A549 treated with AZD2906 at 1 μM for 4 hours (cell line): Measurements from ENCODE around the gene F11R. TPM values are rescaled to one million over a fixed set of nuclear protein-coding genes. Genes with fewer than 3 reads are reported as not detected.

Experiments used
- total RNA-seq: library from RNA; stranded (reverse); fragments of 200-300 nt; extraction: Qiagen RNA extraction; gene quantifications from 5 replicates; pipeline ENCODE4 v1.2.3, GENCODE V29; 2022

F11R gene
- total RNA-seq = 48.2 to 73.2 TPM (median 62.9 TPM) in 5 replicates

GRCh38 chr1:161020509-161021164, at the start of gene F11R:
F11R (minus strand) TSS chr1:161021152; CDS start chr1:161021073, 79 bp downstream.

GRCh38 chr1:161069731-161070270, 48.8 kb upstream of the F11R start, which contains the start of gene ARHGAP30:
ARHGAP30 (minus strand) TSS chr1:161069891; CDS start chr1:161069624, 267 bp downstream.

GRCh38 chr1:161045736-161046604, 25.0 kb upstream of the F11R start, which contains the start of gene USF1:
USF1 (minus strand) TSS chr1:161045977; CDS start chr1:161043275, 2,702 bp downstream.

GRCh38 chr1:161038523-161039153, 17.7 kb upstream of the F11R start, which contains the start of gene TSTD1:
TSTD1 (minus strand) TSS chr1:161038964; CDS start chr1:161038889, 75 bp downstream.

GRCh38 chr1:160954158-160955104, 66.5 kb downstream of the F11R start, which contains the start of gene ITLN2:
ITLN2 (minus strand) TSS chr1:160954809; CDS start chr1:160954741, 68 bp downstream.

Other genes starting within 250 kb of the F11R start
- 0.12 to 0.23 TPM (median 0.15 TPM) in 5 replicates for gene LY9, start 225.0 kb downstream of the F11R start, total RNA-seq
- not detected in 5 replicates for gene CD244, start 158.3 kb downstream of the F11R start, total RNA-seq
- not detected in 5 replicates for gene ITLN1, start 136.0 kb downstream of the F11R start, total RNA-seq
- 0.64 to 0.98 TPM (median 0.83 TPM) in 5 replicates for gene ITLN2, start 66.3 kb downstream of the F11R start, total RNA-seq
- gene TSTD1, start 17.8 kb upstream of the F11R start, total RNA-seq = 0.15 to 0.48 TPM (median 0.26 TPM) in 3 of 5 replicates, not detected in the others
- 42.5 to 51.3 TPM (median 49.0 TPM) in 5 replicates for gene USF1, start 24.8 kb upstream of the F11R start, total RNA-seq
- 0.07 to 0.09 TPM (median 0.07 TPM) in 5 replicates for gene ARHGAP30, start 48.7 kb upstream of the F11R start, total RNA-seq
- 1.6 to 1.9 TPM (median 1.8 TPM) in 5 replicates for gene NECTIN4, start 68.4 kb upstream of the F11R start, total RNA-seq
- 1.8 to 2.1 TPM (median 1.8 TPM) in 5 replicates for gene KLHDC9, start 77.2 kb upstream of the F11R start, total RNA-seq
- 98.5 to 110 TPM (median 106 TPM) in 5 replicates for gene PFDN2, start 96.9 kb upstream of the F11R start, total RNA-seq
- gene NIT1, start 97.0 kb upstream of the F11R start, total RNA-seq = 25.8 to 32.2 TPM (median 31.0 TPM) in 5 replicates
- gene DEDD, start 111.5 kb upstream of the F11R start, total RNA-seq = 30.9 to 35.3 TPM (median 31.4 TPM) in 5 replicates
- gene UFC1, start 132.8 kb upstream of the F11R start, total RNA-seq = 87.5 to 144 TPM (median 90.2 TPM) in 5 replicates
- 15.8 to 24.1 TPM (median 22.5 TPM) in 5 replicates for gene USP21, start 138.3 kb upstream of the F11R start, total RNA-seq
- gene PPOX, start 145.3 kb upstream of the F11R start, total RNA-seq = 12.2 to 15.7 TPM (median 15.2 TPM) in 5 replicates
- gene B4GALT3, start 156.4 kb upstream of the F11R start, total RNA-seq = 20.3 to 25.7 TPM (median 24.3 TPM) in 5 replicates
- 0.01 to 0.02 TPM (median 0.01 TPM) in 4 of 5 replicates, not detected in the other for gene ADAMTS4, start 177.9 kb upstream of the F11R start, total RNA-seq
- 78.6 to 115 TPM (median 82.0 TPM) in 5 replicates for gene NDUFS2, start 181.2 kb upstream of the F11R start, total RNA-seq
- 0.17 to 0.33 TPM in 2 of 5 replicates, not detected in the others for gene FCER1G, start 194.1 kb upstream of the F11R start, total RNA-seq
- 0.95 to 1.9 TPM in 2 of 5 replicates, not detected in the others for gene APOA2, start 202.5 kb upstream of the F11R start, total RNA-seq
- 10.6 to 12.5 TPM (median 12.2 TPM) in 5 replicates for gene TOMM40L, start 204.9 kb upstream of the F11R start, total RNA-seq
- 0.07 TPM in 1 of 5 replicates, not detected in the others for gene NR1I3, start 217.1 kb upstream of the F11R start, total RNA-seq
- 0.06 to 0.15 TPM (median 0.07 TPM) in 5 replicates for gene PCP4L1, start 237.6 kb upstream of the F11R start, total RNA-seq